SU-DHL-6 (cell line): ENCODE data around the gene CDK6.

Experiments used
- EZH2phosphoT487 ChIP-seq: fragments of 200-600 bp; sonication (generic), shearing (Covaris generic); conservative IDR thresholded peaks from 2 replicates; pipeline ENCODE4 v1.6.1; 2018; ENCODE audit warnings: mild to moderate bottlenecking, antibody characterized with exemption, low read length, moderate library complexity, mixed read lengths
- TF ChIP-seq, protein P1 (sequence below): fragments of 200-600 bp; sonication (generic); IDR thresholded peaks from one replicate; pipeline ENCODE4 v1.5.1; 2017; ENCODE audit warnings: antibody characterized with exemption, mild to moderate bottlenecking, low read length, moderate library complexity; ENCODE audit not compliant: insufficient read depth, poor library complexity, severe bottlenecking

GRCh38 chr7:92849322-92849721, 12.9 kb upstream of the CDK6 start:
- no peak for TF ChIP-seq EZH2phosphoT487
- TF ChIP-seq, protein P1, sequence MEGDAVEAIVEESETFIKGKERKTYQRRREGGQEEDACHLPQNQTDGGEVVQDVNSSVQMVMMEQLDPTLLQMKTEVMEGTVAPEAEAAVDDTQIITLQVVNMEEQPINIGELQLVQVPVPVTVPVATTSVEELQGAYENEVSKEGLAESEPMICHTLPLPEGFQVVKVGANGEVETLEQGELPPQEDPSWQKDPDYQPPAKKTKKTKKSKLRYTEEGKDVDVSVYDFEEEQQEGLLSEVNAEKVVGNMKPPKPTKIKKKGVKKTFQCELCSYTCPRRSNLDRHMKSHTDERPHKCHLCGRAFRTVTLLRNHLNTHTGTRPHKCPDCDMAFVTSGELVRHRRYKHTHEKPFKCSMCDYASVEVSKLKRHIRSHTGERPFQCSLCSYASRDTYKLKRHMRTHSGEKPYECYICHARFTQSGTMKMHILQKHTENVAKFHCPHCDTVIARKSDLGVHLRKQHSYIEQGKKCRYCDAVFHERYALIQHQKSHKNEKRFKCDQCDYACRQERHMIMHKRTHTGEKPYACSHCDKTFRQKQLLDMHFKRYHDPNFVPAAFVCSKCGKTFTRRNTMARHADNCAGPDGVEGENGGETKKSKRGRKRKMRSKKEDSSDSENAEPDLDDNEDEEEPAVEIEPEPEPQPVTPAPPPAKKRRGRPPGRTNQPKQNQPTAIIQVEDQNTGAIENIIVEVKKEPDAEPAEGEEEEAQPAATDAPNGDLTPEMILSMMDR = no peak
